GM12878 (cell line): ENCODE measurements around the gene ARHGAP30. TPM values are rescaled to one million over a fixed set of nuclear protein-coding genes. Genes with fewer than 3 reads are reported as not detected.

Experiments
- BCL3 ChIP-seq: IDR thresholded peaks from 2 replicates; pipeline ENCODE4 v1.6.1; 2011; ENCODE audit warnings: borderline replicate concordance, low read depth, mild to moderate bottlenecking, moderate library complexity, low read length; ENCODE audit not compliant: insufficient read depth, poor library complexity, severe bottlenecking
- CBX3 ChIP-seq: fragments of 200-600 bp; sonication (generic); IDR thresholded peaks from 2 replicates; pipeline ENCODE4 v1.6.1; 2016; ENCODE audit warnings: low read depth, borderline replicate concordance
- CHD2 ChIP-seq: IDR thresholded peaks from 2 replicates; pipeline ENCODE4 v1.6.1; 2011; ENCODE audit warnings: low read depth, low read length, improper control_type of control experiment, borderline replicate concordance
- E2F4 ChIP-seq: IDR thresholded peaks from 2 replicates; pipeline ENCODE4 v1.6.1; 2012; ENCODE audit warnings: low read depth, low read length, improper control_type of control experiment
- IRF4 ChIP-seq: IDR thresholded peaks from 2 replicates; pipeline ENCODE4 v1.6.1; 2011; ENCODE audit warnings: low read depth, low read length
- MXI1 ChIP-seq: fragments of 150-350 bp; IDR thresholded peaks from 2 replicates; pipeline ENCODE4 v1.6.1; 2011; ENCODE audit warnings: low read depth, mild to moderate bottlenecking, inconsistent platforms, low read length, improper control_type of control experiment
- NFYB ChIP-seq: IDR thresholded peaks from 2 replicates; pipeline ENCODE4 v1.6.1; 2011; ENCODE audit warnings: low read depth, mild to moderate bottlenecking, low read length, improper control_type of control experiment, moderate library complexity; ENCODE audit not compliant: insufficient read depth
- SRF ChIP-seq, 2 experiments: IDR thresholded peaks; 2 replicates each; pipeline ENCODE4 v1.6.1; 2011; ENCODE audit warnings: low read depth in 2 of 2, low read length in 2 of 2, mild to moderate bottlenecking in 1 of 2, moderate library complexity in 1 of 2
- TAF1 ChIP-seq: IDR thresholded peaks from 2 replicates; pipeline ENCODE4 v1.6.1; 2011; ENCODE audit warnings: mild to moderate bottlenecking, low read depth, low read length, borderline replicate concordance
- TCF12 ChIP-seq: IDR thresholded peaks from 2 replicates; pipeline ENCODE4 v1.6.1; 2011; ENCODE audit warnings: low read depth, mild to moderate bottlenecking, low read length
- ZBTB40 ChIP-seq: fragments of 450-650 bp; IDR thresholded peaks from 2 replicates; pipeline ENCODE4 v1.6.1; 2016; ENCODE audit warnings: mild to moderate bottlenecking, moderate library complexity, borderline replicate concordance
- ZNF217 ChIP-seq: fragments of 450-650 bp; IDR thresholded peaks from 2 replicates; pipeline ENCODE4 v1.6.1; 2017; ENCODE audit warnings: antibody characterized with exemption, mild to moderate bottlenecking
- ZSCAN29 ChIP-seq: fragments of 450-650 bp; IDR thresholded peaks from 2 replicates; pipeline ENCODE4 v1.6.1; 2017; ENCODE audit warnings: mild to moderate bottlenecking, moderate library complexity
- polyA plus RNA-seq, 11 experiments: library from polyadenylated mRNA; depleted of rRNA in 4 of 11; unstranded in 6 of 11; stranded (reverse) in 5 of 11; fragments of >200 nt; fragmentation: Nextera tagmentation in 4 of 11; fragmentation: Illumina TruSeq in 1 of 11; extraction: Ambion mirVana in 4 of 11; extraction: Trizol in 1 of 11; gene quantifications; 1 replicate in 1 of 11; 2 replicates in 10 of 11; pipeline versions ENCODE4 v1.2.1 to v1.2.3, GENCODE V29; 2011 to 2016; ENCODE audit warnings: inconsistent platforms in 2 of 11, missing spikeins in 2 of 11, low read depth in 1 of 11
- total RNA-seq, 4 experiments: library from RNA; depleted of rRNA in 3 of 4; stranded (reverse); fragments of >200 nt in 3 of 4; fragmentation: Illumina TruSeq in 1 of 4; extraction: Trizol in 1 of 4; gene quantifications; 2 replicates each; pipeline versions ENCODE4 v1.2.1 to v1.2.3, GENCODE V29; 2013 to 2021
- TF ChIP-seq, protein P1 (sequence below): IDR thresholded peaks from 2 replicates; pipeline ENCODE4 v1.6.1; 2012; ENCODE audit warnings: low read length, inconsistent platforms
- TF ChIP-seq, protein P2 (sequence below): fragments of 450-650 bp; formaldehyde crosslinking; IDR thresholded peaks from 2 replicates; pipeline ENCODE4 v1.4.0; 2022; ENCODE audit warnings: mild to moderate bottlenecking, moderate library complexity

ARHGAP30 gene
- total and polyA plus RNA-seq, 10 of the 15 experiments (the other 5 are each of a cell fraction or from before 2014, with no cell fraction given): 12.9 to 143 (median 76.3) TPM

GRCh38 chr1:161038523-161039153, 31.1 kb downstream of the ARHGAP30 start, which contains the start of gene TSTD1 (continued):
- TF ChIP-seq MXI1: peak; percentile 83
- TF ChIP-seq BCL3: peak; percentile 76
- no peak for TF ChIP-seq ZSCAN29
- no peak for TF ChIP-seq SRF (IDR thresholded peaks at IDR 0.05; ENCODE audit: low read depth in 2 of 2, low read length in 2 of 2)
- 0 out of 2 replicates have a peak, but pooled peaks have one; percentile 30 for TF ChIP-seq CHD2
- TF ChIP-seq TAF1: peak; percentile 57; the same call in 1 of the 2 replicates
- TF ChIP-seq NFYB: no peak
- TF ChIP-seq, protein P1, sequence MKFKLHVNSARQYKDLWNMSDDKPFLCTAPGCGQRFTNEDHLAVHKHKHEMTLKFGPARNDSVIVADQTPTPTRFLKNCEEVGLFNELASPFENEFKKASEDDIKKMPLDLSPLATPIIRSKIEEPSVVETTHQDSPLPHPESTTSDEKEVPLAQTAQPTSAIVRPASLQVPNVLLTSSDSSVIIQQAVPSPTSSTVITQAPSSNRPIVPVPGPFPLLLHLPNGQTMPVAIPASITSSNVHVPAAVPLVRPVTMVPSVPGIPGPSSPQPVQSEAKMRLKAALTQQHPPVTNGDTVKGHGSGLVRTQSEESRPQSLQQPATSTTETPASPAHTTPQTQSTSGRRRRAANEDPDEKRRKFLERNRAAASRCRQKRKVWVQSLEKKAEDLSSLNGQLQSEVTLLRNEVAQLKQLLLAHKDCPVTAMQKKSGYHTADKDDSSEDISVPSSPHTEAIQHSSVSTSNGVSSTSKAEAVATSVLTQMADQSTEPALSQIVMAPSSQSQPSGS: no peak; the same call in 1 of the 2 replicates
- TF ChIP-seq ZNF217: no peak
- no peak for TF ChIP-seq CBX3
- peak; percentile 86 for TF ChIP-seq ZBTB40
- 0 out of 2 replicates have a peak, but pooled peaks have one; percentile 22 for TF ChIP-seq E2F4
- TF ChIP-seq IRF4: no peak
- TF ChIP-seq TCF12: peak; percentile 98
- TF ChIP-seq, protein P2, sequence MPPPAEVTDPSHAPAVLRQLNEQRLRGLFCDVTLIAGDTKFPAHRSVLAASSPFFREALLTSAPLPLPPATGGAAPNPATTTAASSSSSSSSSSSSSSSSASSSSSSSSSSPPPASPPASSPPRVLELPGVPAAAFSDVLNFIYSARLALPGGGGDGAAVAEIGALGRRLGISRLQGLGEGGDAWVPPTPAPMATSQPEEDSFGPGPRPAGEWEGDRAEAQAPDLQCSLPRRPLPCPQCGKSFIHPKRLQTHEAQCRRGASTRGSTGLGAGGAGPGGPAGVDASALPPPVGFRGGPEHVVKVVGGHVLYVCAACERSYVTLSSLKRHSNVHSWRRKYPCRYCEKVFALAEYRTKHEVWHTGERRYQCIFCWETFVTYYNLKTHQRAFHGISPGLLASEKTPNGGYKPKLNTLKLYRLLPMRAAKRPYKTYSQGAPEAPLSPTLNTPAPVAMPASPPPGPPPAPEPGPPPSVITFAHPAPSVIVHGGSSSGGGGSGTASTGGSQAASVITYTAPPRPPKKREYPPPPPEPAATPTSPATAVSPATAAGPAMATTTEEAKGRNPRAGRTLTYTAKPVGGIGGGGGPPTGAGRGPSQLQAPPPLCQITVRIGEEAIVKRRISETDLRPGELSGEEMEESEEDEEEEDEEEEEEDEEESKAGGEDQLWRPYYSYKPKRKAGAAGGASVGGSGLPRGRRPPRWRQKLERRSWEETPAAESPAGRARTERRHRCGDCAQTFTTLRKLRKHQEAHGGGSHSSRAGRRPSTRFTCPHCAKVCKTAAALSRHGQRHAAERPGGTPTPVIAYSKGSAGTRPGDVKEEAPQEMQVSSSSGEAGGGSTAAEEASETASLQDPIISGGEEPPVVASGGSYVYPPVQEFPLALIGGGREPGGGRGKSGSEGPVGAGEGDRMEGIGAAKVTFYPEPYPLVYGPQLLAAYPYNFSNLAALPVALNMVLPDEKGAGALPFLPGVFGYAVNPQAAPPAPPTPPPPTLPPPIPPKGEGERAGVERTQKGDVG: no peak
